Thoracic aorta (tissue), 2 donors: Measurements from ENCODE around the gene PRICKLE1. TPM values are rescaled to one million over a fixed set of nuclear protein-coding genes. Genes with fewer than 3 reads are reported as not detected.

Source experiments
- ATAC-seq: fragments of 150-250 bp; one replicate; pipeline ENCODE4 v1.8.0; 2017; ENCODE audit warnings: low read depth; ENCODE audit not compliant: insufficient number of reproducible peaks, low FRiP score
- DNase-seq: peaks from one replicate; pipeline ENCODE4 v3.0.0-alpha.2; 2020; ENCODE audit warnings: low spot score
- H3K27ac ChIP-seq, 2 donors: fragments of 200-600 bp; sonication (generic); 1 replicate in 1 of 2; 2 replicates in 1 of 2; pipeline ENCODE4 v1.5.1; 2016; ENCODE audit warnings: mild to moderate bottlenecking in 2 of 2, moderate library complexity in 2 of 2
- H3K27me3 ChIP-seq: fragments of 200-600 bp; sonication (generic); replicated peaks from 2 replicates; pipeline ENCODE4 v1.6.0; 2016; ENCODE audit warnings: mild to moderate bottlenecking; ENCODE audit not compliant: insufficient read depth
- H3K36me3 ChIP-seq: fragments of 200-600 bp; sonication (generic); one replicate; pipeline ENCODE4 v1.5.1; 2016
- H3K4me1 ChIP-seq, 2 donors: fragments of 200-600 bp; sonication (generic); 1 replicate in 1 of 2; 2 replicates in 1 of 2; pipeline versions ENCODE4 v1.5.1 to v1.6.0; 2016; ENCODE audit warnings: low read depth in 2 of 2, mild to moderate bottlenecking in 1 of 2; ENCODE audit not compliant: control insufficient read depth in 1 of 2
- H3K4me3 ChIP-seq: fragments of 200-600 bp; sonication (generic); 2 replicates; pipeline ENCODE4 v1.5.1; 2016; ENCODE audit warnings: mild to moderate bottlenecking
- H3K9me3 ChIP-seq: fragments of 200-600 bp; sonication (generic); 2 replicates; pipeline ENCODE4 v1.5.1; 2016
- CTCF ChIP-seq: fragments of 200-600 bp; sonication (generic); IDR thresholded peaks from one replicate; pipeline ENCODE4 v1.5.1; 2019; ENCODE audit warnings: antibody characterized with exemption
- total RNA-seq, 2 donors: library from RNA; depleted of rRNA; stranded (reverse); fragments of >200 nt; gene quantifications; one replicate each; pipeline versions ENCODE4 v1.1.0 to v1.2.3, GENCODE V29; 2016

PRICKLE1 gene
- total RNA-seq, 2 donors from 2014 or later: 3.9 to 11.5 TPM

- TF ChIP-seq CTCF: no peak
- Histone ChIP-seq H3K27ac (no peak overlapping the region), H3K27me3 (no peaks in the 10 kb centered on the region), H3K4me1 (peaks cover 7 to 21% of the 10 kb centered on the region in 2 donors), H3K4me3 (no peak overlapping the region), H3K9me3 (no peaks in the 10 kb centered on the region), H3K36me3 (peaks cover 28% of the 10 kb centered on the region)
- no peak for ATAC-seq
- DNase-seq: no peak
These were observed 143.7 kb downstream of the PRICKLE1 start for GRCh38 chr12:42445891-42446290.

DNA sequence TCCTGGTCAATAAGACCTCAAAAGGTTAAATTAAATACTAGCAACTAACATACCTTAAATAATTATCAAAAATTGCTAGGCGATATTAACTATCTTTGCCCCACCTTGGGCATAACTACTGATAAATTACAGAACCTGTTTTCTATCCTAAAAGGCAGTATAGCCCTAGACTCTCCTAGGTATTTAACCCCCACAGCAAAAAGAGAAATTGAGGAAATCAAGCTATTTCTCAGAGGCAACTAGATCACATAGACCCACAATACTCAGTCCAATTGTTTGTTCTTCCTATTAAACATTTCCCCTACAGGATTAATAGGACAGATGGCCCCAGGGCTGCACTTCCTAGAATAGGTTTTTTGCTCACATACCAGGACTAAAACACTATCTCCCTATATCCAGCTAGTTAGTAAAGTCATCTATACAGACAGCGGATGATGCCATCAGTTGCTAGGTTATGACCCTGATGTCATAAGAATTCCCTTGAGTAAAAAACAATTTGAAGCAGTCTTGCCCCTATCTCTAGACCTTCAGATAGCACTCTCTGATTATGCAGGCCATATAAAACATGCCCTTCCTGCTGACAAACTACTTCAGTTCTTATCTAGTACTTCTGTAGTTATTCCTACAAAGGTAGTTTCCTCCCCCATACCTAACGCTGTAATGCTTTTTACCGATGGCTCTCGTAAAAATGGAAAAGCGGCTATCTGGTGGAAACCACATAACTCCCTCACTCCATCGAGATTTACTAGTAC is 145.2 kb downstream of the PRICKLE1 start:
- Histone ChIP-seq H3K36me3 (peaks cover 28% of the 10 kb centered on the region), H3K4me1 (peaks cover 7 to 17% of the 10 kb centered on the region in 2 donors), H3K4me3 (no peak overlapping the region), H3K9me3 (no peaks in the 10 kb centered on the region), H3K27ac (no peak overlapping the region), H3K27me3 (no peaks in the 10 kb centered on the region)
- no peak for TF ChIP-seq CTCF
- ATAC-seq (no peak), DNase-seq (no peak)

DNA sequence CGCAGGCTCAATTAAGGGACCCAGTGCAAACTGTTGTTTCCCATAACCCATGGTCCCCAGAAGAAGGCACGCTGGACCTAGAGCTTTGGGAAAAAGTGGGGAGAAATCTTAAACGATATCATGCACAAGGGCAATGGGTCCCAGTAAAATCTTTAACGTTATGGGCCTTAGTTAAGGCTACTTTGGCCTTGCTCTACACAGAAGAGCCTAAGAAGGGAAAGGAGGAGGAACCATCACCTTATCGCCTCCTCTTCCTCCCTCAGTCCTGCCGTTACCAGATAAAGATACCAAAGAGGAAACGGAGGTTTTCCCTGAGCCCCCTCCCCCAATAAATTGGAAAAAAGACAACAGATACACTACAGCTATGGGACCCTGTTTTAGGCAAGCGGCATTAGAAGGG is 146.7 kb downstream of the PRICKLE1 start:
- Histone ChIP-seq H3K36me3 (peaks cover 28% of the 10 kb centered on the region), H3K27me3 (no peaks in the 10 kb centered on the region)
- ATAC-seq: no peak

DNA sequence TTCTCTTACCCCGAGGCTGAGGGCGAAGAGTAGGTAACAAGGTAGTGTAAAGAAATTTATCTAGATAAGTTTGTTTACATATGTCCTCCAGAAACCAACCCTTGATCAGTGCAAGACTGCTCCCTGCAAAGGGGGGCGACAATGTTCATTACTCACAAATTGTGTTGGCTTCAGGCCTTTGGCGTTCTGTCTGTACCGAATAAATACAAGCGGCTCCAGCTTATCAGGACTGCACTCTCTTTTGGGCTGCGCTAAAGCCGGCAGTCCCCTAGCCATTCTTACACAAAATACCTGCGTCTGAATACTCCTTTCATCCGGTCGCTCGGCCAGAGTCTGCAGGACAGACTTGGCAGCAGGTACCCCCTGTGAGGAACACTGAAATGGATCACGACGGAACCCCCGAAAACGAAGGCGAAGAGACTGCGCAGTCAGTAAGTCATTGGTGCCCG is 147.2 kb downstream of the PRICKLE1 start:
- DNase-seq (no peak), ATAC-seq (no peak)
- TF ChIP-seq CTCF: no peak
- Histone ChIP-seq H3K4me1 (peaks cover 4 to 10% of the 10 kb centered on the region in 2 donors), H3K9me3 (no peaks in the 10 kb centered on the region), H3K36me3 (peaks cover 28% of the 10 kb centered on the region), H3K4me3 (no peak overlapping the region), H3K27ac (no peak overlapping the region), H3K27me3 (no peaks in the 10 kb centered on the region)

More for the DNA sequence above, 146.7 kb downstream of the PRICKLE1 start:
- no peak for TF ChIP-seq CTCF
- Histone ChIP-seq H3K4me3 (no peak overlapping the region), H3K27ac (no peak overlapping the region), H3K4me1 (peaks cover 7 to 15% of the 10 kb centered on the region in 2 donors), H3K9me3 (no peaks in the 10 kb centered on the region)
- no peak for DNase-seq

- Histone ChIP-seq H3K4me3 (no peak overlapping the region), H3K27me3 (no peaks in the 10 kb centered on the region), H3K36me3 (peaks cover 21% of the 10 kb centered on the region), H3K27ac (no peak overlapping the region), H3K4me1 (no peaks in the 10 kb centered on the region), H3K9me3 (no peaks in the 10 kb centered on the region)
- TF ChIP-seq CTCF: no peak
- ATAC-seq: no peak
- no peak for DNase-seq
These were observed 148.9 kb downstream of the PRICKLE1 start for GRCh38 chr12:42440608-42441007.
